Fibroblast of skin of scalp (primary cell): Measurements from ENCODE around the gene LRP8.
A peak's percentile ranks its signal among the peaks of the same experiment; 100 is the strongest.

Source experiments
- DNase-seq: peaks from one replicate; pipeline ENCODE4 v3.0.0-alpha.2; 2013

The LRP8 gene

DNA sequence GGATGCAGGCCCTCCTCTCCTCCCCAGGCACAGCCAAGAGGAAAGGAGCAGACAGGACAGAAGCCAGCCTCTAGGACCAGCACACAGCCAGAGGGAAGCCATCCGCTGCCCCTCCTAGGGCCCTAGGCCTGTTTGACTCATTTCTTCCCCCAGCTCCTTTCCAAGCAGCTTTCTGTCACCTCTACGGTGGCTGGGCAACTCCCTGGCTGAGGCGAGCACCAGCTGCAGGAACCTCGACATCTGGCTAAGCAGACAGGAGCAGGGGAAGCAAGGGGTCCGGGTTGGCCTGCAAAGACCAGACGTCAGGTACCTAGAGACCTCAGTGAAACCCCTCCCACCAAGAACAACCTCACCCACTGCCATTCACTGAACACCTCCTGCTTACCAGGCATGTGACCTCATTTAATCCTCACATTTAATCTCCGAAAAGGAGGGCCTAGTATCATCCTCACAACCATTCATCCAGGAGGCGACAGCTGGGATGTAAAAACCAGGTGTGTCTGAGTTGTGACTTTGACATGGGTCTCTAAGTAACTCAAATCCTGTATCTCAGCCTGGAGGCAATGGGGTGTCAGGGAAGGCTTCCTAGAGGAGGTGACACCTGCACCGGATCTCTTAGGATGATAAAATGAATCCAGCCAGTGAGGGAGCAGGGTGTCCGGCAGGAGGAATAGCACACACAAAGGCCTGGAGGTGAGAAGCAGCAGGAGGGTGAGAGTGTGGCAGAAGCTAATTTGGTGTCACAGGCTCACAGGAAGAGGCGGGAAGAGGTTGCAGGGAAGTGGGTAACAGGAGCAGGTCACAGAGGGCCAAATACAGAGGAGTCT is 5.9 kb downstream of the LRP8 start:
- DNase-seq, result no peak

- no peak for DNase-seq
These were observed 6.5 kb downstream of the LRP8 start for GRCh38 chr1:53321366-53321765.

DNA sequence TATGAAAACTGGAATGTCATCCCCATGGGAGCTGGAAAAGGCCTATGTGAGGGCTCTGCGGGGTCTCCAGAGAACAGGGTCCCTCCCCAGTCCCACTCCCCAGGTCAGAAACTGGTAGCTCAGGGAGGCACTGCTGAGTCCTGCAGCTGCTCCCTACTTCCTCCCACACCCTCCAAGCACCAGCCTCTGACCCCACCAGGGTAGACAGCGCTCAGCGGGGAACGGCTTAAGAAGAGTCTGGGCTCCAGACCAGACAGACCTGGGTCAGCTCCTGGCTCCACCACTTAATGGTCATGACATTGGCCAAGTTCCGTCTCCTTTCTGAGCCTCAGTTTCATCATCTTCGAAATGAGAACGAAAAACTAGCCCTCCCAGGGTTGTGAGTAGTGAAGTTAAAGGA is 7.2 kb downstream of the LRP8 start:
- no peak for DNase-seq

DNA sequence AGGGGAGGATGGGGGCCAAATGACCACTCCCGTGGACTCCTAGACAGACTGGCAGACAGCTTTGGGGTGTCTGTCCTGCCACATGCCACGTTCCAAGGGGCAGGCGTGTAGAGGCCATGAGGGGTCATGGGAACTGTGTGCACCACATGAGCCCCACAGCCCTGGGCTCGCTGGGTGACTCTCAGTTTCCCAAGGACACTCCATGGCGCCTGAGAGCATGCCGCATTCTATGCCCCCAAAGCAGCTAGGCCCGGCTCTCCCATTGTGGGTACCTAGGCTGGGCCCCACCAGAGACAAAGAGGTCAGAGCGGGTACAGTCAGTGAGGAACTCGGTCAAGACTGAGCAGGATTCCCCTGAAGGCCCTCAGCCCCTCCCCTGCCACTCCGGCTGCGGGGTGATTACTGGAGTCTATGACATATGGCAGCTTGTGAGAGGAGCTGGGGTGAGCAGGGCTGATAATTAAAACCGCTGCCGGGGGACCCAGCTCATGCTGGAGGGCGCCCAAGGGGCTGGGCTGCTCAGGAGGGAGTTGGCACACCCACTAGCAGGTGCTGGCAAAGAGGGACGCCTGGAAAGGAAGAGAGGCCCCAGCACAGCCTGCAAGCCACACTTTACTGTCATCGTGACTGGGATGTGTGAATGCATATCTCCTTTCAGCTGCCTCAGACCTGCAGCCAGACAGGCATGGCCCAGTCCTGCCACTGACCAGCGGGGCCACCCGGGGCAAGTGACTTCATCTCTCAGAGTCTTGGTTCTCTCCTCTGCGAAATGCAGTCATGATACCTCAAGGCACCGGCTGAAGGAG is 8.4 kb downstream of the LRP8 start:
- DNase-seq, result no peak

GRCh38 chr1:53317646-53318539 is 10.0 kb downstream of the LRP8 start:
- no peak for DNase-seq

GRCh38 chr1:53316766-53317581 is 10.9 kb downstream of the LRP8 start:
- DNase-seq, result peak; percentile 30

GRCh38 chr1:53316424-53316765 is 11.5 kb downstream of the LRP8 start:
- no peak for DNase-seq

GRCh38 chr1:53315456-53316423 is 12.1 kb downstream of the LRP8 start:
- peak; percentile 19 for DNase-seq

GRCh38 chr1:53315046-53315445 is 12.8 kb downstream of the LRP8 start:
- DNase-seq, result no peak

DNA sequence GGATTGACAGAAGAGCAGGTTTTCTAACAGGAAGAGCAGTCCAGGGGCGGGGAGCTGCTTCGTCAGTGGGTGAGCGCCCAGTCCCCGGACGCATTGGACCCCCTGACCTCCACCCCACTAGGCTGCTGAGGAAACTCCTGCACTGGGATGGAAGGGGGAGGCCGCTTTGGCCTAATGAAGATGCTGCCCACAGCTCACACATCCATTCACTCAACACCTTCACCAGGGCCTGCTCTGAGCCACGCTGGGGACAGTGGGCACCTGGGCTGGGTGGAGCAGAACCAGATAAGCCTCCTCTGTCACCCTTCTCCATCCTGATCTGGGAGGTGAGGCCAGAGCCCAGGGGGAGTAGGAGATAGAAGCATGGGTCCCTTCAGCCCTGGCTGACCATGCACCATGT is 13.3 kb downstream of the LRP8 start:
- no peak for DNase-seq

DNA sequence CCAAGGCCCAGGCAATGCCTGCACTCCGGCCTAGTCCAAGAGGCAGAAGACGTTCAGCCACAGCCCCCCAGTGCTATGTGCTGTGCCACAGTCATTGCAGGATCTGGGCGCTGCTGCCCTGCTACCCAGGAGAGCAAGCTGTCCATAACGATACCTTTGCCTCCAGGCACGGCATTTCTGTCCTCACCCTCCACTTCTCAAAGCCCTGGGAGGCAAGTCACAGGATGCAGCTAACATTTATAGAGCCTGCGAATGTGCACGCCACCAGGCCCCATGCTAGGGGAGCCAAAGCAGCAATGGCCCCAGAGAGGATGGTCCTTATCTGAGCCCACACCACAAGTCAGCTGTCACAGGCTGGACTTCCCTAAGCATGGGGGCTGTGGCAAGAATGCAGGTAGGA is 13.8 kb downstream of the LRP8 start:
- DNase-seq, result no peak

GRCh38 chr1:53313556-53313955 is 14.3 kb downstream of the LRP8 start:
- DNase-seq, result no peak

- peak; percentile 20 for DNase-seq
These were observed 16.1 kb downstream of the LRP8 start for GRCh38 chr1:53311702-53312305.

DNA sequence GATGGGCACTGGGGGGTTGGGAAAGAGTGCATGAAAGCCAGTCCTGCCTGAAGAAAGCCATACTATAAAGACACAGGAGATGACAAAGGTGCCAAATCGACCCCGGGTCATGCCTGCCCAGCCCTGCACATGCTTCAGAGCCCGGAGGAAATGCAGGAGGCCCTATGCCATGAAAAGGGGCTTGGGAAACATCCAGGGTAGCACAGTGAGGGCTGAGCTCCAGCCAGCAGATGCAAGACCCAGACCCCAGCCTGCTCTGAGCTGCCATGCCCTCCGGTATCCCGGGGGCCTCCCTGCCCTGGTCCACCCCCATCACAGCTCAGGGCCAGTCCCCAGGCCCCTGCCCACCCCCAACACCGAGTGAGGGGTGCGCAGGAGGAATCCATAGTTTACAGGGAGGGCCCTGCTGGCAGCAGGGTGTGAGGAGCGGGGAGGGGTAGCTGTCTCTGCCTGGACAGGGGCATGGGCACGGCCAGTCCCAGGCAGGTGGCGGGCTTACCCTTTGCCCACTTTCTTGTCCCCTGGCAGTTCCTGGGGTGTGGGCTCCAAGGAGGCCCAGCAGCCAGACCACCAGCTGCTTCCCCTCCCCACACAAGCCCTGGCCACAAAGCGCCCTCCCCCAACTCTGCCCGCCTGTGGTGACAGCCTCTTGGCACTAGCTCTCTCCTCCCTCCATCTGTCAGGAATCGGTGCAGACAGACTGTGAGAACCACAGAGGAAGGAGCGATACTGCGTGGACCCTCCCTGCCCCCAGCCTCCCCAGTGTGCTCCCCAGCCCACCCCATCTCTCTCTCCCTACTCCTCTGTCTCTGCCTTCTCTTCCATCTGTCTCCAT is 16.8 kb downstream of the LRP8 start:
- DNase-seq, result no peak

- DNase-seq, result no peak
These were observed 18.1 kb downstream of the LRP8 start for GRCh38 chr1:53309802-53310201.

DNA sequence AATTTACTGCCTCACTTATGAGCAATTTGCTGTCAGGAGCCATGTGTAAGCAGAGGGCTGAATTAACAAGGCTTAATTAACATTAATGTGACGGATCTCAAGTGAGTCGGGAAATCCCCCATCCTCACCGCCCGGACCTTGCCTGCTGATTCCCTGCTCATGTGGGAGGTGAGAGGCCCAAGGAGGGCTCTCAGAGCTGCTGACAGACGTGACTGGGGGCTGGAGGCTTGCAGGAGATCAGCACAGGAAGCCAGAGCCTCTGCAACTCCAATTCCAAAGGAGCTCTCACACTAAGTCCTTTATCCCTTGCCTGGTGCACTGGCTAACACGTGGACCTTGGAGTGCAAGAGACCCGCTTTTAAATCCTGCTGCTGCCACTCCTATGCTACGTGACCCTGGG is 19.4 kb downstream of the LRP8 start:
- DNase-seq, result no peak

DNA sequence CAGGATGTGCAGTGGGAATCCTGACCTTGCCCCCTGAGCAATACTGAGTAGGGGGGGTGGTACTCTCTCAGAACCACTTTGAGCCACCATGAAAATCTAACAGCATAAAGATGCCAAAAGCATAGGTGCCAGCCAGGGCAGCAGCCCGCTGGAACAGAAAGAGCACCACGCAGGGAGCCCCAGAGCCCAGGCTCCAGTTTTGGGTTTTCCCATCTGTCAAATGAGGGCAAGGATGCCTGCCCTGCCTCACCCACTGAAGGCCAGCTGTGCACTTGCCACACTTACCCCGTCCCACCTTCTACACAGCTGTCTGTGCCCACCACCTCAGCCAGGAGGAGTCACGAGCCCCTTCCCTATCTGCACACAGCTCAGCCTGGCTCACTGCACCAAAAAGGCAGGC is 20.8 kb downstream of the LRP8 start:
- DNase-seq, result no peak

DNA sequence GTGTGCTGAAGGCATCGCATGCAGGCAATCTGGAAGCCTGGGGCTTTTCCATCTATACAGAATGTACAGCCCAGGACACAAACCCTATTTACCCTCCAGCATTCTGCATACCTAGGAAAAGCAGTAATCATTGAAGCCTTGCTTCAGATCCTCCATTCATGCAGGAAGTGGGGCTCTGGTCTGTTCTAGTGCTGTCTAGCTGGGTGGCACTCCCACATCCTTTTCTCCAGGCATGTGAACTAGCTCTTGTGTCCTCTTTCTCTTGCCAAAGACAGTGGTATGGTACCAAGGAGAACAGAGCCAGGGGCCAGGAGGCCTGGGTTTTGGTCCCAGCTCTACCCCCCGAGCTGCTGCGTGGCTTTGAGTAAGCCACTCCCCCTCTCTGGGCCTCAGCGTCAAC is 21.7 kb downstream of the LRP8 start:
- no peak for DNase-seq

GRCh38 chr1:53305650-53306049 is 22.2 kb downstream of the LRP8 start:
- DNase-seq, result no peak

DNA sequence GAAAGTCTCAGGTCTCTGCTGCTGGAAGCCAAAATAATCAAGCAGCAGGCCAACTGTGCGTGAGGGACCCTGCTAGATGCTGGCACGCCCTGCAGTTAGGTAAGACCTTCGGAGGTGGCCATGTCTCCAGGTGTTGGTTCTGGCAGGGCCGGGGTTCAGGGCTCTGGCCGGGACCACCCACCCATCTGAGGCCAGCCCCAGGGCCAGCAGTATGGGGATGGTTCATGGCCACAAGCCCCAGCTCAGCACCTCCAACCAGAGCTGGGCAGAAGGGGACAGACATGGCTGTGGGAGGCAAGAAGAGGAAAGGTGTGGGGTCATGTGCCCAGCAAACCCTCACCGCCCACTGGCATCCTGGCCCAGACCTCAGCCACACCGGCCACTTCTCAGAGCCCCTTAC is 23.3 kb downstream of the LRP8 start:
- no peak for DNase-seq
